GM12801 (cell line): Measurements from ENCODE around the gene CELF2.

ENCODE experiments used
- CTCF ChIP-seq: IDR thresholded peaks from one replicate; pipeline ENCODE4 v1.5.1; 2011; ENCODE audit warnings: control low read depth; ENCODE audit not compliant: insufficient read length; ENCODE audit errors: extremely low read depth

CELF2 gene

GRCh38 chr10:11011436-11011835 is 6.2 kb upstream of the CELF2 start:
- no peak for TF ChIP-seq CTCF

- no peak for TF ChIP-seq CTCF
Measured at GRCh38 chr10:11011984-11012383, 5.7 kb upstream of the CELF2 start.

- TF ChIP-seq CTCF: no peak
Measured at GRCh38 chr10:11012421-11013295, 5.0 kb upstream of the CELF2 start.

GRCh38 chr10:11013836-11014235 is 3.8 kb upstream of the CELF2 start:
- no peak for TF ChIP-seq CTCF

GRCh38 chr10:11014671-11015445 is 2.8 kb upstream of the CELF2 start:
- TF ChIP-seq CTCF: no peak

- no peak for TF ChIP-seq CTCF
Measured at GRCh38 chr10:11015446-11015934, 2.2 kb upstream of the CELF2 start.

GRCh38 chr10:11017000-11017569 is 587 bp upstream of the CELF2 start:
- no peak for TF ChIP-seq CTCF
